SK-N-SH treated with all-trans-retinoic acid at 6 μM for 48 hours (cell line): ENCODE measurements around the gene NET1.

Experiments used
- ARNTL ChIP-seq: fragments of 450-650 bp; formaldehyde crosslinking; IDR thresholded peaks from 2 replicates; pipeline ENCODE4 v1.5.0; 2020; ENCODE audit warnings: low read depth, mild to moderate bottlenecking, moderate library complexity, borderline replicate concordance
- CSDC2 ChIP-seq: fragments of 250-450 bp; sonication (Bioruptor Pico); IDR thresholded peaks from 2 replicates; pipeline ENCODE4 v1.5.0; 2020; ENCODE audit warnings: mild to moderate bottlenecking, moderate library complexity
- ISL1 ChIP-seq: fragments of 250-450 bp; sonication (Bioruptor Pico); IDR thresholded peaks from 2 replicates; pipeline ENCODE4 v2.1.2; 2022; ENCODE audit warnings: mild to moderate bottlenecking, moderate library complexity
- OSR1 ChIP-seq: fragments of 250-450 bp; sonication (Bioruptor Pico); IDR thresholded peaks from 2 replicates; pipeline ENCODE4 v1.8.0; 2022; ENCODE audit warnings: moderate library complexity, mild to moderate bottlenecking, inconsistent platforms
- RARB ChIP-seq: fragments of 250-450 bp; sonication (Bioruptor Pico); IDR thresholded peaks from 2 replicates; pipeline ENCODE4 v1.8.0; 2021; ENCODE audit warnings: mild to moderate bottlenecking, moderate library complexity
- SNAI2 ChIP-seq: fragments of 250-450 bp; sonication (Bioruptor Pico); IDR thresholded peaks from 2 replicates; pipeline ENCODE4 v1.5.0; 2020; ENCODE audit warnings: mild to moderate bottlenecking, moderate library complexity
- TCF4 ChIP-seq: fragments of 250-450 bp; sonication (Bioruptor Pico); IDR thresholded peaks from 2 replicates; pipeline ENCODE4 v1.8.0; 2021; ENCODE audit warnings: mild to moderate bottlenecking, moderate library complexity, borderline replicate concordance
- ZFP3 ChIP-seq: fragments of 250-450 bp; sonication (Bioruptor Pico); IDR thresholded peaks from 2 replicates; pipeline ENCODE4 v1.5.0; 2020; ENCODE audit warnings: mild to moderate bottlenecking, moderate library complexity
- ZNF565 ChIP-seq: fragments of 450-650 bp; formaldehyde crosslinking; conservative IDR thresholded peaks from 2 replicates; pipeline ENCODE4 v1.5.0; 2020; ENCODE audit warnings: low read depth, mild to moderate bottlenecking, moderate library complexity
- TF ChIP-seq, protein P1 (sequence below): fragments of 250-450 bp; sonication (Bioruptor Pico); IDR thresholded peaks from 2 replicates; pipeline ENCODE4 v1.5.0; 2020; ENCODE audit warnings: mild to moderate bottlenecking, moderate library complexity
- TF ChIP-seq, protein P2 (sequence below): fragments of 250-450 bp; sonication (Bioruptor Pico); IDR thresholded peaks from 2 replicates; pipeline ENCODE4 v1.8.0; 2021; ENCODE audit warnings: low read depth, mild to moderate bottlenecking, moderate library complexity, borderline replicate concordance
- TF ChIP-seq, protein P3 (sequence below): fragments of 250-450 bp; sonication (Bioruptor Pico); IDR thresholded peaks from 2 replicates; pipeline ENCODE4 v1.5.1; 2020; ENCODE audit warnings: low read depth, mild to moderate bottlenecking, moderate library complexity
- TF ChIP-seq, protein P4 (sequence below): fragments of 250-450 bp; sonication (Bioruptor Pico); IDR thresholded peaks from 2 replicates; pipeline ENCODE4 v1.8.0; 2020; ENCODE audit warnings: mild to moderate bottlenecking, moderate library complexity, borderline replicate concordance

DNA sequence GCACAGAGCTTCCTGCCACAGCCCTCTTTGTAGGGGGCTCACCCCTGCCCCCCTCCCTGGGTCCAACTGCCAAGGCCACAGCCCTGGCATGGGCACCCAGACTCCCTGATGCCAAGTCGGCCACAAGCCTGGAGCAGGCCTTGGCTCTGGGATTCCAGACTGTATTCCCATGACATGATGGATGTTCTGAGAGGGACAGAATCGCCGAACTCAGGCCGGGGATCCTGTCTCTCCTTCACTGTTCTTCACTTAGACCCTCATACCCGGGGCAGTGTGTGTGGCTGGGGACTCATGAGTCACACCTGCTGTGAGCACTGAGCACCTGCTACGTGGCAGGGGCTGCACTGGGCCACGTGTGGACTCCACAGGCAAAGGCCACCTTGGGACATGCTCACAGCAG is 79.1 kb downstream of the NET1 start:
- TF ChIP-seq CSDC2 (CRISPR knock-in tag), result no peak
- TF ChIP-seq, protein P1, sequence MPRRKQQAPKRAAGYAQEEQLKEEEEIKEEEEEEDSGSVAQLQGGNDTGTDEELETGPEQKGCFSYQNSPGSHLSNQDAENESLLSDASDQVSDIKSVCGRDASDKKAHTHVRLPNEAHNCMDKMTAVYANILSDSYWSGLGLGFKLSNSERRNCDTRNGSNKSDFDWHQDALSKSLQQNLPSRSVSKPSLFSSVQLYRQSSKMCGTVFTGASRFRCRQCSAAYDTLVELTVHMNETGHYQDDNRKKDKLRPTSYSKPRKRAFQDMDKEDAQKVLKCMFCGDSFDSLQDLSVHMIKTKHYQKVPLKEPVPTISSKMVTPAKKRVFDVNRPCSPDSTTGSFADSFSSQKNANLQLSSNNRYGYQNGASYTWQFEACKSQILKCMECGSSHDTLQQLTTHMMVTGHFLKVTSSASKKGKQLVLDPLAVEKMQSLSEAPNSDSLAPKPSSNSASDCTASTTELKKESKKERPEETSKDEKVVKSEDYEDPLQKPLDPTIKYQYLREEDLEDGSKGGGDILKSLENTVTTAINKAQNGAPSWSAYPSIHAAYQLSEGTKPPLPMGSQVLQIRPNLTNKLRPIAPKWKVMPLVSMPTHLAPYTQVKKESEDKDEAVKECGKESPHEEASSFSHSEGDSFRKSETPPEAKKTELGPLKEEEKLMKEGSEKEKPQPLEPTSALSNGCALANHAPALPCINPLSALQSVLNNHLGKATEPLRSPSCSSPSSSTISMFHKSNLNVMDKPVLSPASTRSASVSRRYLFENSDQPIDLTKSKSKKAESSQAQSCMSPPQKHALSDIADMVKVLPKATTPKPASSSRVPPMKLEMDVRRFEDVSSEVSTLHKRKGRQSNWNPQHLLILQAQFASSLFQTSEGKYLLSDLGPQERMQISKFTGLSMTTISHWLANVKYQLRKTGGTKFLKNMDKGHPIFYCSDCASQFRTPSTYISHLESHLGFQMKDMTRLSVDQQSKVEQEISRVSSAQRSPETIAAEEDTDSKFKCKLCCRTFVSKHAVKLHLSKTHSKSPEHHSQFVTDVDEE (CRISPR knock-in tag), result no peak
- TF ChIP-seq ARNTL (CRISPR knock-in tag), result no peak
- no peak for TF ChIP-seq ISL1 (CRISPR knock-in tag)
- TF ChIP-seq, protein P2, sequence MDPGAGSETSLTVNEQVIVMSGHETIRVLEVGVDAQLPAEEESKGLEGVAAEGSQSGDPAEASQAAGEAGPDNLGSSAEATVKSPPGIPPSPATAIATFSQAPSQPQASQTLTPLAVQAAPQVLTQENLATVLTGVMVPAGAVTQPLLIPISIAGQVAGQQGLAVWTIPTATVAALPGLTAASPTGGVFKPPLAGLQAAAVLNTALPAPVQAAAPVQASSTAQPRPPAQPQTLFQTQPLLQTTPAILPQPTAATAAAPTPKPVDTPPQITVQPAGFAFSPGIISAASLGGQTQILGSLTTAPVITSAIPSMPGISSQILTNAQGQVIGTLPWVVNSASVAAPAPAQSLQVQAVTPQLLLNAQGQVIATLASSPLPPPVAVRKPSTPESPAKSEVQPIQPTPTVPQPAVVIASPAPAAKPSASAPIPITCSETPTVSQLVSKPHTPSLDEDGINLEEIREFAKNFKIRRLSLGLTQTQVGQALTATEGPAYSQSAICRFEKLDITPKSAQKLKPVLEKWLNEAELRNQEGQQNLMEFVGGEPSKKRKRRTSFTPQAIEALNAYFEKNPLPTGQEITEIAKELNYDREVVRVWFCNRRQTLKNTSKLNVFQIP (CRISPR knock-in tag), result no peak
- TF ChIP-seq, protein P3, sequence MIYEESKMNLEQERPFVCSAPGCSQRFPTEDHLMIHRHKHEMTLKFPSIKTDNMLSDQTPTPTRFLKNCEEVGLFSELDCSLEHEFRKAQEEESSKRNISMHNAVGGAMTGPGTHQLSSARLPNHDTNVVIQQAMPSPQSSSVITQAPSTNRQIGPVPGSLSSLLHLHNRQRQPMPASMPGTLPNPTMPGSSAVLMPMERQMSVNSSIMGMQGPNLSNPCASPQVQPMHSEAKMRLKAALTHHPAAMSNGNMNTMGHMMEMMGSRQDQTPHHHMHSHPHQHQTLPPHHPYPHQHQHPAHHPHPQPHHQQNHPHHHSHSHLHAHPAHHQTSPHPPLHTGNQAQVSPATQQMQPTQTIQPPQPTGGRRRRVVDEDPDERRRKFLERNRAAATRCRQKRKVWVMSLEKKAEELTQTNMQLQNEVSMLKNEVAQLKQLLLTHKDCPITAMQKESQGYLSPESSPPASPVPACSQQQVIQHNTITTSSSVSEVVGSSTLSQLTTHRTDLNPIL (CRISPR knock-in tag), result no peak
- no peak for TF ChIP-seq SNAI2 (CRISPR knock-in tag)
- no peak for TF ChIP-seq OSR1 (CRISPR knock-in tag)
- TF ChIP-seq, protein P4, sequence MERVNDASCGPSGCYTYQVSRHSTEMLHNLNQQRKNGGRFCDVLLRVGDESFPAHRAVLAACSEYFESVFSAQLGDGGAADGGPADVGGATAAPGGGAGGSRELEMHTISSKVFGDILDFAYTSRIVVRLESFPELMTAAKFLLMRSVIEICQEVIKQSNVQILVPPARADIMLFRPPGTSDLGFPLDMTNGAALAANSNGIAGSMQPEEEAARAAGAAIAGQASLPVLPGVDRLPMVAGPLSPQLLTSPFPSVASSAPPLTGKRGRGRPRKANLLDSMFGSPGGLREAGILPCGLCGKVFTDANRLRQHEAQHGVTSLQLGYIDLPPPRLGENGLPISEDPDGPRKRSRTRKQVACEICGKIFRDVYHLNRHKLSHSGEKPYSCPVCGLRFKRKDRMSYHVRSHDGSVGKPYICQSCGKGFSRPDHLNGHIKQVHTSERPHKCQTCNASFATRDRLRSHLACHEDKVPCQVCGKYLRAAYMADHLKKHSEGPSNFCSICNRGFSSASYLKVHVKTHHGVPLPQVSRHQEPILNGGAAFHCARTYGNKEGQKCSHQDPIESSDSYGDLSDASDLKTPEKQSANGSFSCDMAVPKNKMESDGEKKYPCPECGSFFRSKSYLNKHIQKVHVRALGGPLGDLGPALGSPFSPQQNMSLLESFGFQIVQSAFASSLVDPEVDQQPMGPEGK, result no peak
- TF ChIP-seq TCF4 (CRISPR knock-in tag), result no peak
- no peak for TF ChIP-seq ZFP3 (CRISPR knock-in tag)
- no peak for TF ChIP-seq RARB
- no peak for TF ChIP-seq ZNF565 (CRISPR knock-in tag)
